IPS-11a (cell line): ENCODE results near the gene LPCAT1.
"Not testable (repeated sequence)": the region's sequence is repeated elsewhere in the genome, so short reads cannot be mapped to it uniquely, and the experiment has no call there.

Source experiments
- H3K4me3 ChIP-seq: one replicate; pipeline ENCODE4 v1.5.1; 2013; ENCODE audit warnings: low read depth, low read length, control low read depth

LPCAT1 gene

DNA sequence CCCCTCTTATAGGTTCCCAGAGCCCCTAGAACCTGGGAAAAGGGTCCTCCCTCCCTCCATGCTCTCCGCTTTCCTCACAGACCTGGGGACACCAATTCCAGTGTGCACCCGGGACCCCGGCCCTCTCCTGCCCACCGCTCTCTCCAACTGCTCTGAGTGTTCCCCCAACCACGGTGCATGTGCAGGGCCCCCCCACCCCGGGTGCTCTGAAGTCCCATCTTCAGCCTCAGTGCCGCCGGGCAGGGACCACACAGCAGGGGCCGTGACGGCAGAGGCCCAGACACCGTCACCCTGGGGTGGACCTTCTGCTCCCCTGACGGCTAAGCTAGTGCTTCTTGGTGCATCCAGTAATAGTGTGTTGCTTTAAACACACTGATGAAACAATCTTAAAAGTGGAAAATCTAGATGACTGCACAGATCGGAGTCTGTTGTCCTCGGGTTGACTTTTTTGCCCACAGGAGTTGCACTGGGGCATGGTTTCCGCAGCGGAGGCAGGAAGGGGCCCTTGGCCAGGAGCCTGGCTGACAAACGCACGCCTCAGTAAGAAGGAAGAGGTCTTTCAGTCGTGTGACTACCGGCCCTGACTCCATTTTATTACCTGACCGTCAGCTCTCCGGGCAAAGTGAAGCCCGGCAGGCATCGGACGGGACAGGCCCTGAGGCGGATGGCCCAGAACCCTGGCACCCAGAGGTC, 42.3 kb downstream of the LPCAT1 start:
- H3K4me3 ChIP-seq, result no peak overlapping the region

DNA sequence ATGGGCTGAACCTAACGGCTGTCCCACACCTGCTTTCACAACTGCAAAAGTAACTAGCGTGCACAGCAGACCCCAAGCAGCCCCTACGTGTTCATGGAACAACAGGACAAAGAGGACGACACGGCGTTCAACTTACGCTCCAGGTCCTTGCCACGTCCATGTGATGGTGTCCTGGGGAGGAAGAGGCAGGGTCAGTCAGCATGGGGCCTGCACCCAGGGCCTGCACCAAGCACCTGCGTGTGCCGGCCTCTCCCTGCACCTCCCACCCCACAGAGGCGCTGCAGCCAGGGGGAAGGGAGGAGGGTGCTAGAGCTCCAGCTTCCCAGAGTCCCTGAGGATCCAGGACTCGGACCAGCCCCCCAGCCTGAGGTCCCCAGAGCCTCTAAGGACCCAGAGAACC, 43.0 kb downstream of the LPCAT1 start:
- H3K4me3 ChIP-seq, result no peak overlapping the region

DNA sequence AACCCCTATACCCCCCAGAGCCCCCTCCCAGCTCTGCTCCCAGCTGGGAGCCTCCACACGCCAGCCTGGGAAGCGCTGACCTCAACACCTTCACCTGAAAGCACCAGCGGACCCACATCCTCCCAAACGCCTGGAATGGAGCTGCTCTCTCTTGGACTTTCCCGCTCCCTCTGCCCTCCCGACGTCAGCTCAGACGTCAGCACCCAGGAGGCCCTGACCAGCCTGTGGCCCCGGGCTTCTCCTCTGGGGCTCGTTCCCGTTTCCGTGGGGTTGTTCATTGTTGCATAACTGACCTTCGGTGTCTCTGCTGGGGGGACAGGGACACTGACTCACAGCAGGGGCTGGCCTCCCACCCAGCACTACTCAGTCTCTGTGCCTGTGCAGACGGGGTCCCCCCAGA, 43.5 kb downstream of the LPCAT1 start:
- H3K4me3 ChIP-seq, result no peak overlapping the region

DNA sequence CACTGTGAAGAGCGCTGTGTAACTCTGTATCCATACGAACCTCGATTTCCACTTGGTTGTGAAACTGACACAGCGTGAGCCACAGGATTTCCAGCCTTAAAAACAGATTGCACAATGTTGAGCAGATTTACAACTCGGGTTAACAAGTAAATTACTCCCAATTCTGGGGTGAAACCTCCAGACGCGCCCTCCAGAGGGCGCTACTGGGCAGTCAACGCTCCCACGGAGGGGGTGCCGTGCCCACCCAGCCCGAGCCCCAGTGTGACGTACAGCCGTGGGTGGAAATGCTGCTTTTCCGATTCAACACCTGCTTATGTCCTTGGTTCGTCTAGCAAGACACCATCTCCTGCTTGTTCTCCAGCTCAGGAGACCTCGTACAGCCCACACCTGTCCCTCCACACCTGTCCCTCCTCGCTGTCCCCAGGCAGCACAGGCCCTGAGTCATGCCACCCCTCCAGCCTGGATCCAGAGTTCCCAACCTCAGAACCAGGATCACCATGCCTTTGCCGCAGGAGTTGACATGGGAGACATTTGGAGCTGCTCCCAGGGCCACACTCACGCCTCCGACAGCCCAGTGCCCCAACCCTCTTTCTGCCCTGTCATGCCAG, 44.1 kb downstream of the LPCAT1 start:
- no peak overlapping the region for H3K4me3 ChIP-seq

DNA sequence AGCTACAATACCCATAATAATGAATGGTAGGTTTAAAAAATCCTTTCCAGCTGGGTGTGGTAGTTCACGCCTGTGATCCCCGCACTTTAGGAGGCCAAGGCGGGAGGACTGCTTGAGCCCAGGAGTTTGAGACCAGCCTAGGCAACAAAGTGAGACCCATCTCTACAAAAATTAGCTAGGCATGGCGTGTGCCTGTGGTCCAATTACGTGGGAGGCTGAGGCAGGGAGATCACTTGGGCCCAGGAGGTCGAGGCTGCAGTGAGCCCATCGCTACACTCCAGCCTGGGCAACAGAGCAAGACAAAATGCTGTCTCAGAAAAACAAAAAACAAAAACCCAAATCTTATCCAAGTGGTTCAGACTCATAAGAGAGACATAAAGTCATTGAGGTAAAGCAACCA, 44.7 kb downstream of the LPCAT1 start:
- H3K4me3 ChIP-seq, result no peak overlapping the region

DNA sequence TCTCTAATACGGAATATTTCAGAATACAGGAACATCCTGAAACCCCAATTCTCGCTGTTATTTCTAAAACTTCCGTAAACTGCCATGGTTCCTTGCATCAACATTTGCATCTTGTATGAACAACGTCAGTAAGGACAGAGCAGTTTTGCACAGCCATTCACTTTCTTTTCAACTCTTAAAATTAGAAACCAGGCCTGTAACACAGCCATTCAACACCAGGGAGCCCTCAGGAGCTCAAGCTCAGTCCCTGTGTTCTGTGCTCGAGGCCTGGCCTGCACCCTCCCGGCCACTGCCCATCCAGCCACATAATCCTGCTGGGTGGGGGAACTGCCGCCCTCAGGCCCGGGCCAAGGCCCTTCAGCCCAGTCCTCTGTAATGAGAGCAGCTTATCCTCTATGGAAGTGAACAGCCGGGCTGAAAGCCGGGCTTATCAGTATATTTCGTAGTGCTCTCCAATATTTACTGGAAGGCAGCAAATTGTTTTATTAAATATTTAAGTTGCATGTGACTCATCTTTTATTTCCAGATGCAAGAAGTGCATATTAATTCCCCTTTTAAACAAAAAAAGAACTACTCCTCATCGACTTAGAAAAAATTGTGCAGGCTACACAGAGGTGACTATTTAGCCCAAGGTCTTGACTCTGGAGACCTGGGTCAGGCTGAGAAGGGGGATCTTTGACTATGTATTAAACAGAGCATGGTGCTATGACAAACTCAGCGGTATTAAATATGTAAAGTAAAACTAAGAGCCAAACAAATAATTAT, 45.3 kb downstream of the LPCAT1 start:
- H3K4me3 ChIP-seq, result no peak overlapping the region

DNA sequence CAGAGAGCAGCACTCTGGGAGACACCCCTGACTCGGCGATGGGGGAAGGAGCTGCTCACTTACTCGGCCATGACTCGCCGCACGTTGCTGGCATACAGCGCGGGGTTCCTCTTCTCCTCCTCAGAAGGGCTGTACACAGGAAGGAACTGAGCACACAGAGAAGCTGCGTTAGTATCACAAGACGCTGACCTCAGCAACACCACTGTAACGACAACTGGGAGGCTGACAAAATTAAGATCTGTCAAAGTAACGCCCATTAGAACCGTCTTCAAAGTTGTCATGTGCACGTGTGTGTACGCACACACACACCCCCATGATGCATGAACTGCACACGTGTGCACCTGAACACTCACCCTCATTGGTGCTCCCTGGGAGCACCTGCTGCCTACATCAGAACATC, 46.4 kb downstream of the LPCAT1 start:
- H3K4me3 ChIP-seq, result no peak overlapping the region

DNA sequence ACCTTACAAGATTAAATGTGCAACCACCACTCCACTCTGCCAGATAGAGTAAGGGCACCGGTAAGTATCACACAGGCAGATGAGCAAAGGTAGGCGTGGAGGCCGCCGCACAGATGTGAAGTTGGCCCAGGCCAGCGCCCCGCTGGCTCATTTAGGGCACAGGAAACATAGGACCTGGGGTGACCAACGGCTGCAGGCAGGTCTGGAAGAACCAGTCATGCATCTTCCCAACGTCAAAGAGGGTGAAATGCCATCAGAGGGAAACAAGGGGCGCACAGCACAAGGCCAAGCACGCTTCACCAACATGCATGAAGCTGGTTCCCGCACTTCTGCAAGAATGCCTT, 46.8 kb downstream of the LPCAT1 start:
- no peak overlapping the region for H3K4me3 ChIP-seq

DNA sequence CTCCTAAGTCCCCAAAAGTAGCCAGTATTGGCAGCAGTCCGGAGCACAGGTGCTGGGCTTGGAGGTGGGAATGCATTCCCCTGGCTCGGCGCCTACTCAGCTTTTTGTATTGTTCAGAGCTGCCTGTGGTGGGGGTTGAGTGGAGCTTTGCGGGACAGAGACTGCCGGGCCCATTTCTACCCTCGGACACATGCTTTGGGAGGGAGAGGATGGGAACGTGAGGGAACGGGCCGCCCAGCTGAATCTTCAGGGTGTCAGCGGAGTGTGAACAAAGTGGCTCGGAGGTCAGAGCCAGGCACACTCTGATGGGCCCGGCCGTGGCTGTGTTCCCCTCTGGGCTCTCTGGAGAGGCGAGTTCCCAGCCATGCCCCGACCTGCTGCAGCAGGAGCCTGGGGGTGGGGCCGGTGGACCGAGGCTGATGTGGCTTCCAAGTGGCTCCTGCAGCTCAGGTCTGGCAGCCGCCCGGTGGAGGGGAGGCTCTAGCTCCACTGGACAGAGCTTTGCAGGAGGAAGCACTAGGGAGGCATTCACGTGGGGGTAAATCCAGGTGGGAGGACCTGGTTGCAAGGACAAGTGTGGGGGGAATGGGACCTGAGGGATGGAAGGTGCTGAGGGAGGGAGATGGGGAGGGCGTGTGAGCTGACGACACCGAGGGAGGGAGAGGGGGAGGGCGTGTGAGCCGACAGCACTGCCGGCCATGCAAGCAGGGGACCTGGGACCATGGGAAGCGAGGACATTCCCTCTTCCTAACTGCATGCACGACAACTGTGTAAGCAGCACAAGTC, 47.4 kb downstream of the LPCAT1 start:
- no peak overlapping the region for H3K4me3 ChIP-seq

DNA sequence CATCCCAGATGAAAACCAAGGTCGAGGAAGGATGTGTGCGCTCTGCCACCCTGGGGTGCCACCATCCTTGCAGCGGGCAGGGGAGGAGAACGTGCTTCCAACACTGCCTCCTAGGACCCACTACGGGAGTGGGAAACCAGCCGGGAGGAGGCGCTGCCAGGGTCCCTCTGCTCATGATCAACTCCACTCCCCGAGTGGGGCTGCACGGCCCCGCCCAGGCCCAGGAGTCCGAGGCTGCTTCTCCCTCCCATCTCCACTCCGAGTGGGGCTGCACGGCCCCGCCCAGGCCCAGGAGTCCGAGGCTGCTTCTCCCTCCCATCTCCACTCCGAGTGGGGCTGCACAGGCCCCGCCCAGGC, 48.2 kb downstream of the LPCAT1 start:
- H3K4me3 ChIP-seq, result not testable (repeated sequence)

DNA sequence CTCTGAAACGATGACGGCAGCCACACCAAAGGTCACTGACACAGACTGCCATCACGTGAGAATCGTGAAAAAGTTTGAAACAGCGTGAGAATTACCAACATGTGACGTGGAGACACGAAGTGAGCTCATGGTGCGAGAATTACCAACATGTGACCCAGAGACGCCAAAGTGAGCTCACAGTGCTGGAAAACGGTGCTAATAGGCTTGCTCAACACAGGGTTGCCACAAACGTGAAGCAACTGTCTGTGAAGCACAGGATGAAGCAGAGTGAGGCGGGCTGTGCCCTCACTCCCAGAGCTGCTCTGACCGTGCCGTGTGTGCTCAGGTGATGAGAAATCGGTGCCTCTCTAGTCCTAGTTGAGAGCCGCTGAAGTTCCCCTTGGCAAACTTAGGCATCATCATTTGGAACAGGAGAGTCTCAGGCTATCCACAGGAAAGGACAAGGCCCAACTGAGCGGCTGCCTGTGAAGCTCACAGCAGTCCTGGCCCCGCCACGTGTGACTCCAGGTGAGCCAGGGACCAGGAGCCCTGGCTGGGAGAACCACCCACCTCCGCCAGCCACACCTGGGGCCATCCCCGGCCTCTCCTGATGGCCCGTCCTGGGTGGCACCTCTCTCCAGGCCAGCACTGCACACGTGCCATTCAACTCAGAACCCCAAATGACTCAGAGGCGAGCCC, 48.8 kb downstream of the LPCAT1 start:
- no peak overlapping the region for H3K4me3 ChIP-seq

DNA sequence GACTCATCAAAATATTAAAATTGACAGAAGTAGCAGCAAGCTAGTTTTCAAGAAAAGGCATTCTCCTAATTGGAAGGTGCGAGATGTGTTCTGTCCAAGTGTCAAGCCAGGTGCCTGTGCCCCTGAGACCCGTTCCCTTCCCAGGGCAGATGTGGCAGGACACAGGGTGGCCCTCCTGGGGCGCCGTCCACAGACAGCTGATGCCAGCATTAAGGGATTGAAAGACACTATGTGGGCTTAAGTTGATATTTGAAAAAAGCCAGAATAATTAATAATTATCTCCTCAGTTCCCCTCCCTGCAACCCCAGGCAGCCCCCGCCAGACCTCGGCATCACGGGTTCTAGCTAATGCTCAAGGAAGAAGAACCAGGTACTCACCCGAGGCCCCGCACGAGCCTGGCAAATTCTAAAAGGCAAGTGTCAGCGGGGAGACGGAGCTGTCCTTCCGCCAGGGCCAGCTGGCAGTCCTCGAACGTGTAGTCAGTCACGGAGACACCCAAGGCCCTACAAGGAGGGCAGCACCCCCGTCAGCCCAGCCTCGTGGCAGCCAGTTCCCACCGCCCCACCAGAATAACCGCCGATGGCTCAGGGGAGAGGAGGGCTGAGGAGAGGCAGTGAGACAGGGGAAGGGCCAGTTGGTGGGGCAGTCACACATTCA, 49.4 kb downstream of the LPCAT1 start:
- H3K4me3 ChIP-seq, result no peak overlapping the region

DNA sequence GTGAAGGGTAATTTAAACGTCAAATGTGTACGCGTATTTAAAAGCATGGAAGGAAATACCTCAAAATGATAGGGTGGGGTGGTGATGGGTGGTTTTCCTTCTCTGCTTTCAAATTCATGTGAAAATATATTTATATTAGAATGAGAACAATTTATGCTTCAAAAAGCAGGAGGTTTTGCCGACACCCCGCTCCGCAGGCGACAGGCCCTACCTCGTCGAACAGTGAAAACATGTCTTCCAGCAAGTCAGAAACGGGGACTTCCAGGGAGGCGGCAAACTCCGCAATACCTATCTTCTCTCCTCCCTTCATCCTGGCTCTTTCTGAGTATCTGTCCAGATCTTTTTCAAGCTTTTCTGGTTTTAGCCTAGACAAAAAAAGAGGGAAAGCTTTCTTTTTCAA, 50.0 kb downstream of the LPCAT1 start:
- H3K4me3 ChIP-seq, result no peak overlapping the region

DNA sequence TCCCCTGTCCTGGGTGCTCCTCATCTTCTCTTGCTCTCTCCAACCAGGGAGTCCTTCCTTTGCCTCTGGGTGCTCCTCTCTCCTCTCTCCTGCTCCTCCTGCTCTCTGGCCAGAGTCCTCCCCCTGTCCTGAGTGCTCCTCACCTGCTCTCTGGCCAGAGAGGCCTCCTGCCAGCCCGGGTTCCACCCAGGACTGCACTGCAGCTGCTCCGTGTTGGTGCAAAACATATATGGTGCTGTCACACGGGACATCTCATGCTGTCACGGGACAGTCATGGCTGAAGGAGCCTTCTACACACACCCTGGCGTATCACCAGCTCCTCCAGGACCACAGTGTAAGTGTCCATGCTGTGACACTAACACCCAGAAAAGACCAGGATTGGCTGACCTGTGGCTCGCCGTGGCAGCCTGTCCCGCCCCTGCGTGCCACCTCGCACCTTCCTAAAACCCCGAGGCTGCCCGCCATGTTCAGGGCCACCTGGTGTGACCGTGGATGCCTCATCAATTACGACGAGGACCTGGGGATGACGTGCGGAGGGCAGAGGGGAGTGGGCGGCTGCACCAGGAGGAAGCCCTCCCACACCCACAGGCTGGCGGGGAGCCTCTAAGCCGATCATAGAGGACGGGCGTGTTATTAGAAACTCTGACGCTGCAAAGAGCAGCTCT, 50.7 kb downstream of the LPCAT1 start:
- no peak overlapping the region for H3K4me3 ChIP-seq

DNA sequence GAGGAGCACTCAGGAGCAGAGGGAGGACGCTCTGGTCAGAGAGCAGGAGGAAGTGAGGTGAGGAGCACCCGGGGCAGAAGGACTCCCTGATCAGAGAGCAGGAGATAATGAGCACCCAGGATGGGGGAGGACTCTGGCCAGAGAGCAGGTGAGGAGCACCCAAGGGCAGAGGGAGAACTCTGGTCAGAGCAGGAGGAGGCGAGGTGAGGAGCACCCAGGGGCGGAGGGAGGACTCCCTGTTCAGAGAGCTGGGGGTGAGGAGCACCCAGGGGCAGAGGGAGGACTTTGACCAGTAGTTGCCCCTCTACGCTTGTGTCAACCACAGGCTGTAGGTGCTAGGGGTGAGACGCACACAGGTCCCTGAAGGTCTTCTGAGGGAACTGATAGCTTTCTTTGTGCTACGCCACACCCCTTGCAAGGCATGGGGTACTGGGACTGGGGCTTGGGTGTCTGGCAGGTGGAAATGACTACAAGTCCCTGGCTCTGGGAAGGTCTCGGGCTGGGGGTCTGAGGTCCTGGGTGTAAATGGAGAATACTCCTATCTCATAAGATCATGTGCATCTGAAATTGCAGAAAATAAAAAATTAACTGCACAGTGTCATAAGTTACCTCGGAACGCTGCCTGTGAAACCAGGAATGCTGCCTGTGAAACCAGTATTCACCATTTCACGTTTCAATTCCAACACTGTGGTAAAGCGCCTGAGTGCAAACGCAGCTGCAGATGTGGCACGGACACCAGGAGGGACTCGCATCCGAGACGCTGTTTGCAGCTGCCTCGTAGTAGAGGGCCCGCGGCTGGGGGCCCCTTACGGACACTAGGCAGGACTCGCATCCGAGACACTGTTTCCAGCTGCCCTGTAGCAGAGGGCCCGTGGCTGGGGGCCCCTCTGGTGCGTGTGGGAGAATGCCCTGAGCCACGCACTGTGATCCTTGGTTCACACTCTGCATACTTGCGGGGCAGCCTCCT, 51.5 kb downstream of the LPCAT1 start:
- H3K4me3 ChIP-seq, result no peak overlapping the region

DNA sequence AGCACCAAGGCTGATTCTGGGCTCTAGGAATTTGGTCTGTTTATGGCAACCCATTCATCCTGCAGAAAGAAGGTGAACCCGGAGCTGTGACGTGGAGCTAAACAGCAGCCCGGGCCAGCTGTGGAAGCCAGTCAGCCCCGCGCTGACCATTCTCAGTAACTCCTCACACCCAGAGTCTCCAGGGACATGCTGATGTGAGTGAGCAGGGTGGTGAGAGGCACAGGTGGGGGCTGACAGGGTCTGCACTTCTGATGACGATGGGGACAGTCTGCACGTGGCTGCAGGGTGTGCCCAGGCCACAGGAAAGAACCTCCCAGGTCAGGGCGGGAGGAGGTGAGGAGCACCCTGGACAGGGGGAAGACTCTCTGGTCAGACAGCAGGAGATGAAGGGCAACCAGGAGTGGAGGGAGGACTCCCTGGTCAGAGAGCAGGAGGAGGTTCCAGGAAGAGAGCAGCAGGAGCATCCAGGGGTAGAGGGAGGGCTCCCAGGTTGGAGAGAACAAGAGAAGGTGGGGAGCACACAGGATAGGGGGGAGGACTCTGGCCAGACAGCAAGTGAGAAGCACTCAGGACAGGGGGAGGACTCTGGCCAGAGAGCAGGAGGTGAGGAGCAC, 52.4 kb downstream of the LPCAT1 start:
- no peak overlapping the region for H3K4me3 ChIP-seq

DNA sequence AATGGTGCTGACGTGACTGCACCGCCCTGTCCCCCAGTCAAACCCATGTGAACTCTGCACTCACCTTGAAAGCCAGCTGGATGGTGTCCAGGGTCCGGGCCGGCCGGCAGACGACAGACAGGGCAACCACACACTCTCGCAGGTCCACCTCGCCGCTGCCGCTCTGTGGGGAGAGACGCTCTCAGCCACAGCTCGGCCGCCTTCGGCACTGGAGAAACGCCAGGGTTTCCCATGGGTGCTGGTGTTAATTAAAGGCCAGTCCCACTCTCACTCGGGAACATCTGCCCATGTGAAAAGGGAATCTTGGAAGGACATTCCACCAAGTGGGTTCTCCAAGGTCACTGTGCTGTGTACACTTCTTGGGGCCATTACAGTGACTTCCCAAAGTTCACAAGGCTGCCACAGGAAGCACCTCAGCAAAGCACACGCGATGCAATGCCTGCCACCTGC, 53.0 kb downstream of the LPCAT1 start:
- H3K4me3 ChIP-seq, result no peak overlapping the region
